GM18873 (cell line): Measurements from ENCODE around the gene CCL18.
"Not testable (repeated sequence)": the region's sequence is repeated elsewhere in the genome, so short reads cannot be mapped to it uniquely, and the experiment has no call there.

Experiments
- ATAC-seq: cut with Tn5 transposase; IDR thresholded peaks from one replicate; pipeline ENCODE4 v1.9.1; 2021; ENCODE audit warnings: mild to moderate bottlenecking, moderate library complexity, moderate number of reproducible peaks; ENCODE audit not compliant: unreplicated experiment, low FRiP score

Gene CCL18

DNA sequence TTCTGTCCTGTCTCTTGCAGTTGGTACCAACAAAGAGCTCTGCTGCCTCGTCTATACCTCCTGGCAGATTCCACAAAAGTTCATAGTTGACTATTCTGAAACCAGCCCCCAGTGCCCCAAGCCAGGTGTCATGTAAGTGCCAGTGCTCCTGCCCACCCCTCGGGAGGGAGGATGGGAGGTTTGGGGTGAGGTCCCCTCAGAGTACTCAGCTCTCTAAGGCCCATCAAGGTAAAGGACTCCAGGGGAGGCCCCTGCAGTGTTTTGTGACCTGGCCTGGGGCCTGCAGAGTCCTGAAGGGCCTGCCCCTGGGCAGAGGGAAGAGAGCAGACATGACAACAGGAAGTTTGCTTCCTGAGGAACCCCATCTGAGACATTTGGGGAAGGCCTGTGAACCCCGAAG lies 6.4 kb downstream of the CCL18 start:
- ATAC-seq: no peak

DNA sequence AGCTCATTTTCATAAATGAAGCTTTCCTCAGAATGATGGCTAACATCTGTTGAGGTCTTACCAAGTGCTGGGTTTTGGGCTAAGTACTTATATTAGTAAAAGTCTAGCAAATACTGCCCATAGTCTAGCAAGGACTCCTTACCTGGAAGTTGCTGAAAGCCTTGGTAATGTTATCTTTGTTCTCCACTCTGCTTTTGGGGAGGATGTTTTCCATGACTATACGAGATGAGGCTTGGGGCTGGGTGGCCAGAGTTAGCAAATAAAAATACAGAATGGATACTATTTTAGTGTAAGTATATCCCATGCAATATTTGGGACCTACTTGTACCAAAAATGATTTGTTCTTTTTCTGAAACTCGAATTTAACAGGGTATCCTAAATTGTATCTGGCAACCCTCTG lies 7.7 kb downstream of the CCL18 start:
- ATAC-seq: no peak

- ATAC-seq: peak; percentile 53
Measured at GRCh38 chr17:36072431-36073121, 8.5 kb downstream of the CCL18 start.

DNA sequence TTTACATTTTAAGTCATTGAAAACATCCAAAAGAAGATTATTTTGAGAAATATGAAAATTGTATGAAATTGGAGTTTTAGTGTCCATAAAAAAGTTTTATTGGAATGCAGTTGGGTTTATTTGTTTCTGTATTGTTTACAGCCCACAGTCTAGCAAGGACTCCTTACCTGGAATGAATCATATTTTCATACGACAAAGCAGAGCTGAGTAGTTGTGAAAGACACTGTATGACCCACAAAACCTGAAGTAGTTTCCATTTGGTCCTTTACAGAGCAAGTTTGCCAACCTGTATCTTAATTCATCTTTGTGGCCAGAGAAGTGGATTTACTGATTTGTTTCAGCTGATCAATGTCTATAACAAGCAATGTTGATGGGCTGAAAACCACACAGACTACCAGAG lies 10.3 kb downstream of the CCL18 start:
- ATAC-seq: no peak

DNA sequence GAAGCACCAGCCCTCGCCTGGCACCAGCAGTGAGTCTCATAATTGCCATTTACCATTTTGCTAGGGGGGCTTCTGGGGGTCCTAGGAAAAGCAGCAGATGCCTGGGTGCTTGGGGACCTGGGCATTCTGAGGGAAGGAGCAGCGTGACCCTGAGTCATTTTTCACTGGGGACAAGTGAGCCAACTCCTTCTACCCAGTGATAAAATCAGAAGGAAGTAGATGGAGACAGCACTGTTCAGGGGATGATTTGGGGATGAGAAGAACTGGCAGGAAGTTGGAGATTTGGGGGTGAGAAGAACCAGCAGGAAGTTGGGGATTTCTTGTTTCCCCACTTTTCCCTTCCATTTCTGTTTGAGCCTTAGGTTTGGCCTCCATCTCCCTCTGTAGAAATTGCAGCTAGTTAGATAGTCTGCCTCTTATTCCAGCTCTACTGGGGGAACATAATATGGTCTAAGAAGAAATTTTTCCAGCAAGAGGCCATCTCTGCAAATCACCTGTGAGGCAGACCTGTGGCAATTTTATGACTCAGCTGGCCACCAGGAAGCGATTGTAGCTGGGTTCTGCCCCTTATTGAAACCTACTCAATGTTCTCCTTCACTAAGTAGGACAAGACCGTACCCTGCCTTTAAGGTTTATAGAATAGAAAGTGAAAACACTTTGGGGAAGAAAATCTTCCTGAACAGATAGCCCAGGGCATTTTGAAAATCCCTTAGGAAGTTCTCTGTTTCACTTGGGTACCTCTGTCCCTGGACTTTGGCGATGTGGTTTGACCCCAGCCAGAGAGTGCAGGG lies 17.8 kb downstream of the CCL18 start:
- not testable (repeated sequence) for ATAC-seq

- not testable (repeated sequence) for ATAC-seq
Measured at GRCh38 chr17:36082482-36083120, 18.5 kb downstream of the CCL18 start.

DNA sequence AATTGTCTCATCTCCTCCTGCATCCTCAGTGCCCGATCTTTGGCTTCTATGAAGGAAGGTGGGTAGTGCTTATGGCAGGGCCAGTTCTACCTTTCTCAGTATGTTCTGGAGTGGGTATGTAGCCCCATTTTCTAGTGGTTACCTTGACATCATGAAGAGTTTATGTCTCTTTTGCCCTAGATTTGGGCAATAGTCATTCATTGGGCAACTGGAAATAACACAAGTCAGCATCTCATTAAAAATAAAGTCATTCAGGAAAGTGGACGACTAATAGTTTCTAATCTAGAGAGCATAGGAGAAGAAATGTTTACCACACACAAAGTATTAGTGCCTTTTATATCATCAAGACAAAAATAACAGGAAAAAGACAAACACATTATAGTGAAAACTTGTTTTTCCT lies 19.6 kb downstream of the CCL18 start:
- ATAC-seq: not testable (repeated sequence)

DNA sequence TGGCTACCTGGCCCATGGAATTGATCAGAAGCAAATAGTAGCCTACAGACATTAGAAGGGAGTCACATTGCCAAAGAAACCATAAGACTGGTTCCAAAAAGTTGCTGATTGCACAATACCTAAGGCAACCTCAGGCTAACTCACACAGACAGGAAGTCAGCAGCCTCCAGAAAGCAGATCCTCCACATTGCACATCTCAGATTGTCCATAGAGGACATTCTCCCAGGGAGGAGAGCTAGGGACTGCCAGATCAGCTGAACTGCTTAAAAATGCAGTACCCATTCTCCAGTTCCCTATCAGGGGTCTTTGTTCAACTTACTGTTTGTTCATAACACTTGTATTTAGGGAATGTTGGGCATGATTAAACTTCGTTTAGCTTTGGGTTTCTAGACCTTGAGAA lies 21.7 kb downstream of the CCL18 start:
- no peak for ATAC-seq

DNA sequence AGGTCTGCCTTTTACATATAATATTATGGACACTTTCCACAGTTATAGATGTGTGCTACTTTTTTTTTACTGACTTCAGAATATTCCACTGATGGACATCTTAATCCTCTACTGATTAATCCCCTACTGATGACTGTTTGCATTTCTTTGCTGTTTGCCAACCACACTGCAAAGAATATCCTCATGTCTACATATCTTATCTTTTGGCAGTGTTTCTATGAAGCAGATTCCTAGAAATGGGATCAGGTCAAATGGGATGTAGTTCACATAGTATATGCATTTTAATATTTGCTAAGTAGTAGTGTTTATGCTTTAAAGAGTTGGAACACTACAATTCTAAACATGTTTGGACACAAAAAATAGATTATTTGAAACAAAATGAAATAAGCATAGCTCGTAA lies 22.7 kb downstream of the CCL18 start:
- ATAC-seq: no peak

DNA sequence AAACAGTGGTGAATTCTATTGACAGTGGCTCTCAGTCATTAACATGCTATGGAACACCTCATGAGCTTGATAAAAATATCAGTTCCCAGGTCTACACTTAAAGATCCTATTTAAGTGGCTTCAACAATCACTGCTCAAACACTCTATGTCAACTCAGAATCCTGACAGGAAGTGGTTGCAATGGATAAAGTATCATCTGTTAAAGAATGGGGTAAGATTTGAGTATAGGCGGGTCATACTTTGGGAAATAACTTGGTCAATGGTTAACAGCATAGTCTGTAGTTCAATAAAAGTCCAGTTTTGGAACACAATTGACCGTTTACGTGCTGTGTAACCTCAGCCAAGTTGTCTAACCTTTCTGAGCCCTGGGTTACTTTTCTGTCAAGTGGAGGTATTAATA lies 23.4 kb downstream of the CCL18 start:
- ATAC-seq: not testable (repeated sequence)

GRCh38 chr17:36087897-36088572 lies 24.0 kb downstream of the CCL18 start:
- not testable (repeated sequence) for ATAC-seq

DNA sequence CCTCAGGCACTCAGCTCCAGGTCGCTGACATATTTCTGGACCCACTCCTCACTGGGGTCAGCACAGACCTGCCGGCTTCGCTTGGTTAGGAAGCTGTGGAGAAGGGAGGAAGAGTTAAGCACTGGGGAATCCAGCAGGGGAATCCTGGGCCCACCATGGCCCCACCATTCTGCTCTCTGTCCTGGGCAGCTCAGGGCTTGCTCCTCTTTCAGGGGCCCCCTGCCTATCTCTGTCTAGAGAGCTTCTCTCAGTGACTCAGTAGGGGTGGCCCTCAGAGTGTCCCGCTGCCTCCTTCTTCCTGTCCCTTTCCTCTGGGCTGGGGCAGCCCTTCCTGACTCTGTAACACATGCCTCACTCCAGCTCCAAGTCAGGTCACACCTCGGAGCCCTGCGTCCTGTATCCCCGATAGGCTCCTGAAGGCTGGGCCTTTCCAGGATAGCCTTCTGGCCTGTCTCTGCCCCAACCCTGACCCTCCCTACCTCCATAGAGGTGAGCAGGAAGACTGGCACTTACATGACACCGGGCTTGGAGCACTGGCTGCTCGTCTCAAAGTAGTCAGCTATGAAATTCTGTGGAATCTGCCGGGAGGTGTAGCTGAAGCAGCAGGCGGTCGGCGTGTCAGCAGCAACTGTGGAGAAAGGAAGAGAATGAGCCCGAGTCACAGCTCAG lies 24.7 kb downstream of the CCL18 start:
- no peak for ATAC-seq

DNA sequence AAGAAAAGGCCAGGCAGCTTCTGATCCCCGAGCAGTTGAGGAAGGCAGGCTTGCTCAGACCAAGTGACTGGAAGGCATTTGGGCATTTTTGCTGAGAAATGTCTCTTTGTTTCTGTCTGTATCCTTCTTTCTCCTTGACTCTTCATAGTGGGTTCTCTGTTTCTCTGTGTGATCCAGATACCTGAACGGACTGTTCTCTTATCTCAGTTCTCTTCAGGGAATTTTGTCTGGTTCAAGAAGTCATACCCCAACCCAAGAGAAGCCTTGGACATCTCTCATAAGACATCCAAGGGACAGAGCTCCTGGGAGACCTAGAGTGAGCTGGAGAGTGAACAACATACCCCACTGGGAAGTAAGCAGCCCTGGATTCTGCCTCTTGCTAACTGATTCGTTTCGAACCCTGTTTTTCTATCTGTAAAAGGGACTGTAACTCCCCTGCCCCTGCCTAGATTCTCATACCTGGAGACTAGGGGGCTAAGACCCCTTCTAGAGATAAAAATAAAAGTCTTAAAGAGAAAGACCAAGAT lies 25.3 kb downstream of the CCL18 start:
- ATAC-seq: no peak

DNA sequence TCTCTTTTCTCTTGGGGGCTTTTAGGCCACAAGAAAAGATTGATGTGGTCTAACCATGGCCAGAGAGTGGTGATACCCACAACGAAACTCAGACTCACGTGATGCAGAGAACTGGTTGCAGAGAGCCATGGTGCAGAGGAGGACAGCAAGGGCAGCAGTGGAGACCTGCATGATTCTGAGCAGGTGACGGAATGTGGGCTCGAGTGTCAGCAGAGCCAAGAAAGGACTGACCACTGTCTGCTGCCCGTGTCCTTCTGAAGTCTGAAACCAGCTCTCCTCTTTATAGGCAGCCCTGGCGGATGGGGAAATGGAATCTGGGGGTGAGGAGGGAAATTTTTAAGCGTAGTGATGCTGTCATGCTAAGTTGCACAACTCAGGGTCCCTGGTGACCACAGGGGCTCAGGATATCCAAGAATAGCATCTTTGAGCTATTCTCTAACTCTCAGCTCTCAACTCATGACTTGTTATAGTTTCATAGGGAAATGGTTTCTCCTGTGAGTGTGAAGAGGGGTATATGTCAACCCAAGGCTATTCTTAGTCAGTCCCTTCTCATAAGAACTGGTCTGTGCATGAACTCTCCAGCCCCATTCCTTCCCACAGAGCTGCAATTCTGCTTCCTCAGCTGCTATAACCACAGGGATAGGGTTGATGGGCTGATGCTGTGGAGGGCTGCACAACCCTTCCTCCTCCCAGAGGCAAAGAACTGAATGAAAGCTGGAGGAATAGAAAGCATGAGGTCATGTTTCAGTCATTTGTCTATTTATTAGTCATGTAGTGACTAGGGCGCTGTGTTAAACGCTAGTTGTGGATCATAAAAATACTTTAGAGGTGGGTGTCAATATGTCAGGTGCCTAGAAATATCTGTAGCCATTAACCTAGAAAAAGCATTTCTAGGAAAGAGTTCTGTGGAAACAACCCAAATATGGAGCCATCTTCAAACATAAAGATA lies 26.1 kb downstream of the CCL18 start, which contains the start of gene CCL3:
Gene CCL3 (minus strand): TSS at position 256 of the 949 bp plus-strand sequence. CDS start 85 bp downstream, at position 171.
- ATAC-seq: peak; percentile 60

DNA sequence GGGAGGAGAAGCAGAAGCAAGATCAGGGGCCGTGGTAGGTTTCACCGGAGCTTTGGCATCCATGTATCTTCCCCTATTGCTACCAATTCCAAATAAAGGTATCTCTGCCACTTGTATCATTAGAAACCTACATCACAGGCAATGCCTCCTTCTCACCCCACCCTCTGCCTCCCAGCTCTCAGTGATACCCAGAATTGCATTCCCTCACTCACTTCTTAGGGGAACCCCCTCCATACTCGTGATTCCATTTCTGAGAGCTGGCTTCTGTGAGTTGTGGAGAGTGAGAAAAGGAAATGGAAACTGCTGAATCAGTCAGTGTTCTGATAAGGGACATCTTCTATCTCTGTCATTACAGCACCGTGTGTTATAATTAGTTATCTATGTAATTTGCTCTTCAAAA lies 28.2 kb downstream of the CCL18 start:
- no peak for ATAC-seq

- ATAC-seq: not testable (repeated sequence)
Measured at GRCh38 chr17:36092715-36093114, 28.6 kb downstream of the CCL18 start.

GRCh38 chr17:36094232-36094631 lies 30.2 kb downstream of the CCL18 start:
- ATAC-seq: no peak

DNA sequence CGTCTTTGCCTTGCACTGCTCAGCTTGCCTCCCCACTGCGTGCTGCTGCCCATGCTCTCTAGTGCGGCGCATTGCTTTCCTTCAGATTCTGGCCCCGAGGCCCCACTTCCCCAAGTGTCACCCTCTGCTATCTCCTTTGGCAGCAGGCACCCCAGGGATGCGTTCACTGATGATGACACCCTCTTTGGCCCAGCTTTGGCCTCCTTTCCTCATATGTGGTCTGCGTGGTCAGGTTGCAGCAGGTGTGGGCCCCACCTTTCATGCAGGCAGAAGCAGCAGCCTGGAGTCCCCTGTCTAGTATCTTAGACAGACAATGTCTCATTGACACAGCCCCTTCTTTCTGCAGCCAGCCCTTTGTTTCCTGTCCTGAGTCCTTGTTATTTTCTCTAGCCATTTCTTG lies 30.7 kb downstream of the CCL18 start:
- no peak for ATAC-seq

GRCh38 chr17:36095992-36096391 lies 31.9 kb downstream of the CCL18 start:
- ATAC-seq: no peak
